ENCODE results near the gene MDFIC.

Gene MDFIC

GRCh38 chr7:115007751-115008150 lies 85.9 kb downstream of the MDFIC start:
- Histone ChIP-seq H2BK120ac (ENCODE audit: insufficient read depth, low read length, poor library complexity) (no peak overlapping the region), H3K36me3 (ENCODE audit: control insufficient read depth in 1 of 2, insufficient read depth in 2 of 2, low read length in 2 of 2) (no peaks in the 10 kb centered on the region), H2AK5ac (ENCODE audit: low read length) (no peak overlapping the region), H2BK12ac (ENCODE audit: low read length) (no peak overlapping the region), H3K14ac (ENCODE audit: low read length) (no peak overlapping the region), H3K79me1 (ENCODE audit: low read length) (no peaks in the 10 kb centered on the region), H4K8ac (ENCODE audit: low read depth, low read length) (no peak overlapping the region), H2AFZ (ENCODE audit: insufficient read depth, low read length, poor library complexity) (no peak overlapping the region), H3K23ac (ENCODE audit: low read length) (no peak overlapping the region), H3K79me2 (ENCODE audit: control insufficient read depth, insufficient read depth, low read length, poor library complexity) (no peaks in the 10 kb centered on the region), H4K91ac (ENCODE audit: low read depth, low read length) (no peak overlapping the region), H3K18ac (ENCODE audit: low read length) (no peak overlapping the region), H3K27me3 (ENCODE audit: insufficient read depth, low read length) (no peaks in the 10 kb centered on the region), H3K9ac (ENCODE audit: low read length) (no peak overlapping the region), H4K12ac (ENCODE audit: low read depth, low read length) (no peak overlapping the region), H3K4me1 (ENCODE audit: control insufficient read depth in 1 of 2, insufficient read depth in 2 of 2, low read length in 2 of 2) (no peaks in the 10 kb centered on the region), H3K4me3 (ENCODE audit: low read depth, low read length) (no peak overlapping the region), H3K9me3 (ENCODE audit: insufficient read depth, low read depth, low read length) (peaks cover 2% of the 10 kb centered on the region), H3K27ac (ENCODE audit: low read depth, low read length) (no peak overlapping the region), H2BK5ac (ENCODE audit: low read depth, low read length, poor library complexity) (no peak overlapping the region), H3K4ac (ENCODE audit: low read depth, low read length) (no peak overlapping the region), H3K4me2 (ENCODE audit: low read length) (no peak overlapping the region)
- no peak for DNase-seq
- WGBS (ENCODE audit: extremely low coverage, insufficient coverage, insufficient read length): no CpG with 5 or more reads among the region's 7 CpGs

DNA sequence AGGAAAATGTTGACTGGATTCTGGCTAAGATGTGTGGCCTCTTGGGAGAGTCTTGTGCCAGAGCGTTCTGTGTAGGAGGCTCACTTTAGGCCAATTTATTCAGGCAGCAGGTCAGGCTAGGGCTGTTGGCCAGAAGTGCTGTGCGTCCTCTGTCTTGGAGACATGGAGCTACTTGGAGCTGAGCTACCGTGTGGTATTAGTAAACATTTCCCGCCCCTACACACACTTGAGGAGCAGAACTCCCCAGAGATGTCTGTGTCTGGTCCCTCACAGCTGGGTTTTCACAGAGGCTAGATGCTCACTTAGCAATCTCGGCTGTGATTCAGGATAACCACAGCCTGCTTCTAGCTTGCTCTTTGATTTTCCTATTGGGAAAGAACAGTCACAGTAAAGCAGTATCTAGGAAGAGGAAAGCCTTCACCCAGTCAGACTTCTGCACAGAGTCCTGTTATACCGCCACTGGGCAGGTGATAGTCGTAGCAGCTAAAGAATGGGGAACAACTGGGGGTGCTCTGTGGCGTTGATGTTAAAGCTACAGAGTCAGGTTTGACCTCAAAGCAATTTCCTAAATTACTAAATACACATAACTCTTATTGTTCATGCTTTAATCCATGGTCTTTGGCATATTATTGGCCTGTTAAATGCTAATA lies 86.7 kb downstream of the MDFIC start:
- Histone ChIP-seq H2AFZ (ENCODE audit: insufficient read depth, low read length, poor library complexity) (no peak overlapping the region), H3K4me3 (ENCODE audit: low read depth, low read length) (no peak overlapping the region), H3K4me2 (ENCODE audit: low read length) (no peak overlapping the region), H2AK5ac (ENCODE audit: low read length) (no peak overlapping the region), H2BK12ac (ENCODE audit: low read length) (no peak overlapping the region), H3K18ac (ENCODE audit: low read length) (no peak overlapping the region), H2BK5ac (ENCODE audit: low read depth, low read length, poor library complexity) (no peak overlapping the region), H3K23ac (ENCODE audit: low read length) (peak overlapping the region; percentile 40), H3K4ac (ENCODE audit: low read depth, low read length) (no peak overlapping the region), H3K14ac (ENCODE audit: low read length) (no peak overlapping the region), H4K12ac (ENCODE audit: low read depth, low read length) (no peak overlapping the region), H3K9me3 (ENCODE audit: insufficient read depth, low read depth, low read length) (peaks cover 2% of the 10 kb centered on the region), H3K27me3 (ENCODE audit: insufficient read depth, low read length) (no peaks in the 10 kb centered on the region), H3K27ac (ENCODE audit: low read depth, low read length) (no peak overlapping the region), H3K4me1 (ENCODE audit: control insufficient read depth in 1 of 2, insufficient read depth in 2 of 2, low read length in 2 of 2) (no peaks in the 10 kb centered on the region), H3K9ac (ENCODE audit: low read length) (peak overlapping the region; percentile 27), H3K79me1 (ENCODE audit: low read length) (no peaks in the 10 kb centered on the region), H3K36me3 (ENCODE audit: control insufficient read depth in 1 of 2, insufficient read depth in 2 of 2, low read length in 2 of 2) (no peaks in the 10 kb centered on the region), H3K79me2 (ENCODE audit: control insufficient read depth, insufficient read depth, low read length, poor library complexity) (no peaks in the 10 kb centered on the region), H4K8ac (ENCODE audit: low read depth, low read length) (no peak overlapping the region), H2BK120ac (ENCODE audit: insufficient read depth, low read length, poor library complexity) (no peak overlapping the region), H4K91ac (ENCODE audit: low read depth, low read length) (no peak overlapping the region)
- no peak for DNase-seq
- no CpG with 5 or more reads among the region's 8 CpGs for WGBS (ENCODE audit: extremely low coverage, insufficient coverage, insufficient read length)

DNA sequence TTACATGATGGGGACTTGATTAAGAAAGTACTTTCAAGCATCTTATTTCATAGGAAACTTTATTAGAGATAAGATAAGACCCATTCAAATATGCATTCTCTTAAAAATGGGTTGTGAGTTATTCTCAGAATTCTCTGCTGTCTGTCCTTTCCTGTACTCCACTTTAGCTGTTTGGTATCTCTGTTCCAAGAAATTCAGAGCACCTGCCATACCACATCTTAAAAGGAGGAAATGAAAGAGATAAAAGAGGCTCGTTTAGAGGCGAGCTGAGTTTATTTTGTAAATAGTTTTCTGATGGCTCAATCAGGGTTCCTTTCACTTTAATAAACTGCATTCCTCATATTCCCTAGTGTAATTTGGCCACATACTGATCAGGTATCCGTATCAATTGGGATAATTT lies 87.2 kb downstream of the MDFIC start:
- no peak overlapping the region for H4K8ac ChIP-seq (ENCODE audit: low read depth, low read length)
- no peak overlapping the region for H2BK120ac ChIP-seq (ENCODE audit: insufficient read depth, low read length, poor library complexity)
- H3K23ac ChIP-seq (ENCODE audit: low read length): no peak overlapping the region
- no peaks in the 10 kb centered on the region for H3K79me2 ChIP-seq (ENCODE audit: control insufficient read depth, insufficient read depth, low read length, poor library complexity)
- no peak overlapping the region for H3K18ac ChIP-seq (ENCODE audit: low read length)
- H3K4me2 ChIP-seq (ENCODE audit: low read length): no peak overlapping the region
- no peak overlapping the region for H2AFZ ChIP-seq (ENCODE audit: insufficient read depth, low read length, poor library complexity)
- H3K4ac ChIP-seq (ENCODE audit: low read depth, low read length): no peak overlapping the region
- no peak for DNase-seq
- no peaks in the 10 kb centered on the region for H3K79me1 ChIP-seq (ENCODE audit: low read length)
- H3K4me3 ChIP-seq (ENCODE audit: low read depth, low read length): no peak overlapping the region
- H4K91ac ChIP-seq (ENCODE audit: low read depth, low read length): no peak overlapping the region
- no peak overlapping the region for H3K9ac ChIP-seq (ENCODE audit: low read length)
- H4K12ac ChIP-seq (ENCODE audit: low read depth, low read length): no peak overlapping the region
- no peak overlapping the region for H2BK5ac ChIP-seq (ENCODE audit: low read depth, low read length, poor library complexity)
- no CpG with 5 or more reads among the region's 3 CpGs for WGBS (ENCODE audit: extremely low coverage, insufficient coverage, insufficient read length)
- H3K36me3 ChIP-seq (ENCODE audit: control insufficient read depth in 1 of 2, insufficient read depth in 2 of 2, low read length in 2 of 2): no peaks in the 10 kb centered on the region
- H3K4me1 ChIP-seq (ENCODE audit: control insufficient read depth in 1 of 2, insufficient read depth in 2 of 2, low read length in 2 of 2): no peaks in the 10 kb centered on the region
- no peak overlapping the region for H3K27ac ChIP-seq (ENCODE audit: low read depth, low read length)
- H3K14ac ChIP-seq (ENCODE audit: low read length): no peak overlapping the region
- H2AK5ac ChIP-seq (ENCODE audit: low read length): no peak overlapping the region
- H2BK12ac ChIP-seq (ENCODE audit: low read length): no peak overlapping the region
- peaks cover 2% of the 10 kb centered on the region for H3K9me3 ChIP-seq (ENCODE audit: insufficient read depth, low read depth, low read length)
- H3K27me3 ChIP-seq (ENCODE audit: insufficient read depth, low read length): no peaks in the 10 kb centered on the region

- no peaks in the 10 kb centered on the region for H3K36me3 ChIP-seq (ENCODE audit: control insufficient read depth in 1 of 2, insufficient read depth in 2 of 2, low read length in 2 of 2)
- no peak overlapping the region for H2BK120ac ChIP-seq (ENCODE audit: insufficient read depth, low read length, poor library complexity)
- no peak overlapping the region for H2BK5ac ChIP-seq (ENCODE audit: low read depth, low read length, poor library complexity)
- no peak overlapping the region for H2AK5ac ChIP-seq (ENCODE audit: low read length)
- H4K8ac ChIP-seq (ENCODE audit: low read depth, low read length): no peak overlapping the region
- H2AFZ ChIP-seq (ENCODE audit: insufficient read depth, low read length, poor library complexity): no peak overlapping the region
- H3K9ac ChIP-seq (ENCODE audit: low read length): no peak overlapping the region
- no peak overlapping the region for H4K12ac ChIP-seq (ENCODE audit: low read depth, low read length)
- no peak overlapping the region for H3K4ac ChIP-seq (ENCODE audit: low read depth, low read length)
- H3K14ac ChIP-seq (ENCODE audit: low read length): no peak overlapping the region
- H2BK12ac ChIP-seq (ENCODE audit: low read length): no peak overlapping the region
- no peaks in the 10 kb centered on the region for H3K4me1 ChIP-seq (ENCODE audit: control insufficient read depth in 1 of 2, insufficient read depth in 2 of 2, low read length in 2 of 2)
- H3K23ac ChIP-seq (ENCODE audit: low read length): no peak overlapping the region
- no peaks in the 10 kb centered on the region for H3K79me2 ChIP-seq (ENCODE audit: control insufficient read depth, insufficient read depth, low read length, poor library complexity)
- H3K4me2 ChIP-seq (ENCODE audit: low read length): no peak overlapping the region
- peaks cover 2% of the 10 kb centered on the region for H3K9me3 ChIP-seq (ENCODE audit: insufficient read depth, low read depth, low read length)
- H3K27me3 ChIP-seq (ENCODE audit: insufficient read depth, low read length): no peaks in the 10 kb centered on the region
- no peaks in the 10 kb centered on the region for H3K79me1 ChIP-seq (ENCODE audit: low read length)
- no peak overlapping the region for H3K4me3 ChIP-seq (ENCODE audit: low read depth, low read length)
- no peak overlapping the region for H3K27ac ChIP-seq (ENCODE audit: low read depth, low read length)
- H3K18ac ChIP-seq (ENCODE audit: low read length): no peak overlapping the region
- no CpG with 5 or more reads among the region's 1 CpG for WGBS (ENCODE audit: extremely low coverage, insufficient coverage, insufficient read length)
- DNase-seq: no peak
- no peak overlapping the region for H4K91ac ChIP-seq (ENCODE audit: low read depth, low read length)
Observed at GRCh38 chr7:115009736-115010440, 88.0 kb downstream of the MDFIC start.

All from trophoblast cell (in vitro differentiated cells and primary cell).